NCI-H460 (cell line): ENCODE measurements around the gene PLBD2. TPM values are rescaled to one million over a fixed set of nuclear protein-coding genes. Genes with fewer than 3 reads are reported as not detected.

Source experiments
- DNase-seq: peaks from one replicate; pipeline ENCODE4 v3.0.0-alpha.2; 2016; ENCODE audit warnings: low read depth; ENCODE audit errors: extremely low read depth
- total RNA-seq: library from RNA; depleted of rRNA; stranded (reverse); fragments of >200 nt; shearing (Covaris generic); gene quantifications from 2 replicates; pipeline ENCODE4 v1.2.3, GENCODE V29; 2014; rRNA removed

The PLBD2 gene
- total RNA-seq, 1 experiment from 2014 or later: 13.0 TPM

DNA sequence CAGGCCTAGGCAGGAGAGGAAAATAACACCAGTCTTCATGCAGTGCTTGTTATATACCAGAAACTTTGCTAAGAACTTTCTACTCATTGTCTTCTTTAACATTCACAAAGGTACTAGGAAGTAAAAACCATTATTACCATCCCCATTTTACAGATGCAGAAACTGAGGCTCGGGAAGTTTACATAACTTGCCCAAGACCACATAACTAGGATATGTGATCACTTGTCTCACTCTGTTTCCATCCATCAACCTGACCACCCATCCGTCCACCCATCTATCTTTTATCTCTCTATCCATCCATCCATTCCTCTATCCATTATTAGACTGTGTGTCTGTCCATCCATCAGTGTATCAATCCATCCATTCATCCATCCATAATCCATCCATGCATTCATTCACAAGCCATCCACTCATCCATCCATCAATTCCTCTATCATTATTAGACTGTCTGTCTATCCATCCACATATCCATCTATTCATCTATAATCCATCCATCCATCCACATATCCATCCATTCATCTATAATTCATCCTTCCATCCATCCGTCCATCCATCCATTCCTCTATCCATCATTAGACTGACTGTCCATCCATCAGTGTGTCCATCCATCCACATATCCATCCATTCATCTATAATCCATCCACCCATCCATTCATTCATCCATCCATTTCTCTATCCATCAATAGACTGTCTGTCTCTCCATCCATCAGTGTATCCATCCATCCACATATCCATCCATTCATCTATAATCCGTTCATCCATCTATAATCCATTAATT is 80.3 kb downstream of the PLBD2 start:
- no peak for DNase-seq

DNA sequence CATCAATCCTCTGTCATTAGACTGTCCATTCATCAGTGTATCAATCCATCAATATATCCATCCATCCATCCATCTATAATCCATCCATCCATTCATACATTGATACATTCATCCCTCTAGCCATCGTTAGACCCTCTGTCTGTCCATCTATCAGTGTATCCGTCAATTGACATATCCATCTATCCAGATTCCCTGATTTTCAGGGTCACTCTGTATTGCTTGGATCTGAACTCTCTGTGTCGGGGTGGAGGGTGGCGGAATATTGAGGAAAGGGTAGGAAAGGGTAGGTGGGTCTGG is 80.9 kb downstream of the PLBD2 start:
- no peak for DNase-seq

DNA sequence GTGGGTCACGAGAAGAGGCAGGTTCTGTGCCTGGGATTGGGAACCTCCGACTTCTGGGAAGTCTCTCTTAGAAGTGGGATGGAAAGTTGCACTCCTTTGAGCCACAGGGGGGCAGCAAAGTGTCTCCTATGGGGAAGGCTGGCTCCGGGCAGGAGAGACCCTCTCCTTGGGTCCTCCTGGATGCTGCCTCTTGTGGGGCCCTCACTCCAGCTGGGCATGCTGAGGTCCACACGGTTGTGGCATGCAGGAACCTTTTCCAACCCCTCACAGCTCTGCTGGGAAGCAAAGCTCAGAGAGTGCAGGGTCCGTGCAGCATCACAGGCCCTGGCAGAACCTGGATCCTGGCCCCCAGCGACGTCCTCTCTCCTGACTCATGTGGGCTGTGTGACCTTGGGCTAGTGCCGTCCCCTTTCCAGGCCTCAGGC is 81.2 kb downstream of the PLBD2 start:
- DNase-seq: peak; percentile 53

DNA sequence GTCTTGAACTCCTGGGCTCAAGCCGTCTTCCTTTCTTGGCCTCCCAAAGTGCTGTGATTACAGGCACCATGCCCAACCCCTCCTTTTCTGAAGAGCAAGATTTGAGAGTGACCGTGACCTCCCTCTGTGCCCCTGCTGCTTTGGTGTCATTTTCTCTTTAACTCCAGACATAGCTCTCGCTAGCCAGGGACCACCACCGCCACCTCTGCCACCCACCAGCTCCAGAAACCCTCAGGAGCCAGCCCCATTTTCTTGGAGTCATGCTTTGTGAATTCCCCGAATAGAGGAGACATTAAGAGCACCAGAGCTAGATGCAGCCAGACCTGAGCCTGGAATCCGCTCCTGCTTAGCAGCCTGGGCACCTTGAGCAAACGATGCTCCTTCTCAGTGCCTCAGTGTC is 81.9 kb downstream of the PLBD2 start:
- DNase-seq: no peak

Other genes starting within 250 kb of the PLBD2 start
- 2.3 and 2.6 TPM in 2 replicates for gene RASAL1, start 222.8 kb upstream of the PLBD2 start, total RNA-seq
- 0.20 and 0.97 TPM in 2 replicates for gene CFAP73, start 208.9 kb upstream of the PLBD2 start, total RNA-seq
- gene DDX54, start 173.1 kb upstream of the PLBD2 start, total RNA-seq: 54.5 and 61.9 TPM in 2 replicates
- gene RITA1, start 172.9 kb upstream of the PLBD2 start, total RNA-seq: 22.3 and 25.9 TPM in 2 replicates
- gene TPCN1, start 137.1 kb upstream of the PLBD2 start, total RNA-seq: 11.3 and 11.4 TPM in 2 replicates
- gene SLC8B1, start 23.5 kb upstream of the PLBD2 start, total RNA-seq: 5.4 and 5.8 TPM in 2 replicates
- 0.30 TPM in 1 of 2 replicates, not detected in the other for gene SDS, start 45.3 kb downstream of the PLBD2 start, total RNA-seq
- gene SDSL, start 63.8 kb downstream of the PLBD2 start, total RNA-seq: 1.8 and 2.5 TPM in 2 replicates
- 0.22 and 0.40 TPM in 2 replicates for gene LHX5, start 113.3 kb downstream of the PLBD2 start, total RNA-seq